ENCODE data around the gene FADS2.

DNA sequence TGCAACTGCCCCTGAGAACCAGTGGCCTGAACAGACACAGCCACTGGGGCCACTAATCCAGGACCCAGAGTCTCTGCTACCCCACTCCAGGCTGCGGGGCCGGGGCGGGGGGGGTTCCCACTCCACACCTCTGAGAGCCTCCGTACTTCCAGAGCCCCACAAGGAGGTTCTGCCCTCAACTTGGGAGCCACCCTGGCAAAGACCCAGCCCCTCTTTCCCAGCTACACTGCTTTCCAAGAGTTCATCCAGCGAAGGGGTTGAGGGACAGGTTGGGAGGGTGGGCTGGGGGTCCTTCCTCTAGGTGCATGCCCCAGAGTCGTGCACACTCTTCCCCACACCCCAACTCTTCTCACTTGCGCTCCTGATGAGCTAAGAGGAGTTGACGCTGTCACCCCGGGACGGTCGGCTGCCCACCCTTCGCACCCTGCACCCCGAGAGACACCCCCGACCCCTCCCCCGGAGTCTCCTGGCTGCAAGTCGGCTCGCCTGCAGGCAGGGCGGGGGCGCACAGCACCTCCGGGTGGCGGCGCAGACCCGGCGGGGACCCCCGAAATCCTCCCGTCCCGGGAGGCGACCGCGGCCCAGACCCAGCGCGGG is 88.7 kb downstream of the FADS2 start:
- TF ChIP-seq TCF4 (CRISPR knock-in tag; IDR thresholded peaks at IDR 0.05; ENCODE audit: borderline replicate concordance) (no peak), RARB (CRISPR knock-in tag; IDR thresholded peaks at IDR 0.05) (no peak), SNAI2 (CRISPR knock-in tag; IDR thresholded peaks at IDR 0.05) (no peak), ZFP3 (CRISPR knock-in tag; IDR thresholded peaks at IDR 0.05) (no peak)
- TF ChIP-seq, protein P1, sequence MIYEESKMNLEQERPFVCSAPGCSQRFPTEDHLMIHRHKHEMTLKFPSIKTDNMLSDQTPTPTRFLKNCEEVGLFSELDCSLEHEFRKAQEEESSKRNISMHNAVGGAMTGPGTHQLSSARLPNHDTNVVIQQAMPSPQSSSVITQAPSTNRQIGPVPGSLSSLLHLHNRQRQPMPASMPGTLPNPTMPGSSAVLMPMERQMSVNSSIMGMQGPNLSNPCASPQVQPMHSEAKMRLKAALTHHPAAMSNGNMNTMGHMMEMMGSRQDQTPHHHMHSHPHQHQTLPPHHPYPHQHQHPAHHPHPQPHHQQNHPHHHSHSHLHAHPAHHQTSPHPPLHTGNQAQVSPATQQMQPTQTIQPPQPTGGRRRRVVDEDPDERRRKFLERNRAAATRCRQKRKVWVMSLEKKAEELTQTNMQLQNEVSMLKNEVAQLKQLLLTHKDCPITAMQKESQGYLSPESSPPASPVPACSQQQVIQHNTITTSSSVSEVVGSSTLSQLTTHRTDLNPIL (CRISPR knock-in tag; IDR thresholded peaks at IDR 0.05; ENCODE audit: low read depth), result no peak
